Suprapubic skin (tissue), 4 donors: Measurements from ENCODE around the gene SNX8. TPM values are rescaled to one million over a fixed set of nuclear protein-coding genes. Genes with fewer than 3 reads are reported as not detected.

Source experiments
- DNase-seq, 2 donors: peaks; one replicate each; pipeline ENCODE4 v3.0.0-alpha.2; 2019; ENCODE audit warnings: low spot score in 2 of 2
- H3K27ac ChIP-seq: fragments of 200-600 bp; sonication (generic); one replicate; pipeline ENCODE4 v1.5.1; 2019
- H3K27me3 ChIP-seq: fragments of 200-600 bp; sonication (generic); one replicate; pipeline ENCODE4 v1.5.1; 2019
- H3K36me3 ChIP-seq: fragments of 200-600 bp; sonication (generic); one replicate; pipeline ENCODE4 v1.5.1; 2019
- H3K4me1 ChIP-seq: fragments of 200-600 bp; sonication (generic); one replicate; pipeline ENCODE4 v1.5.1; 2019
- H3K4me3 ChIP-seq: fragments of 200-600 bp; sonication (generic); one replicate; pipeline ENCODE4 v1.5.1; 2019; ENCODE audit warnings: mild to moderate bottlenecking
- H3K9me3 ChIP-seq: fragments of 200-600 bp; sonication (generic); one replicate; pipeline ENCODE4 v1.5.1; 2019
- EP300 ChIP-seq: sonication (generic); formaldehyde crosslinking; IDR thresholded peaks from one replicate; pipeline ENCODE4 v1.6.1; 2017; ENCODE audit warnings: antibody characterized with exemption
- POLR2A ChIP-seq, 2 donors: fragments of 450-650 bp; IDR thresholded peaks; one replicate each; pipeline ENCODE4 v1.6.1; 2017; ENCODE audit warnings: antibody characterized with exemption in 2 of 2, mild to moderate bottlenecking in 2 of 2, moderate library complexity in 2 of 2
- POLR2AphosphoS5 ChIP-seq, 3 donors: sonication (generic); formaldehyde crosslinking; IDR thresholded peaks; one replicate each; pipeline ENCODE4 v1.6.1; 2017; ENCODE audit warnings: antibody characterized with exemption in 3 of 3
- WGBS: methylation state at CpG from one replicate; pipeline ENCODE4 v1.1.5; 2018; 5-methylcytosine and 5-hydroxymethylcytosine counted together
- total RNA-seq, 4 donors: library from RNA; depleted of rRNA; stranded (reverse); fragments of >200 nt; gene quantifications; one replicate each; pipeline ENCODE4 v1.1.0, GENCODE V29; 2016
- TF ChIP-seq, protein P1 (sequence below), 2 donors: fragments of 200-600 bp in 1 of 2; fragments of 450-650 bp in 1 of 2; sonication (generic) in 1 of 2; IDR thresholded peaks; one replicate each; pipeline ENCODE4 v1.5.1; 2016 to 2019; ENCODE audit warnings: antibody characterized with exemption in 2 of 2, mild to moderate bottlenecking in 1 of 2, moderate library complexity in 1 of 2

SNX8 gene
- total RNA-seq, 4 donors from 2014 or later, result 13.7 to 35.1 (median 19.3) TPM

DNA sequence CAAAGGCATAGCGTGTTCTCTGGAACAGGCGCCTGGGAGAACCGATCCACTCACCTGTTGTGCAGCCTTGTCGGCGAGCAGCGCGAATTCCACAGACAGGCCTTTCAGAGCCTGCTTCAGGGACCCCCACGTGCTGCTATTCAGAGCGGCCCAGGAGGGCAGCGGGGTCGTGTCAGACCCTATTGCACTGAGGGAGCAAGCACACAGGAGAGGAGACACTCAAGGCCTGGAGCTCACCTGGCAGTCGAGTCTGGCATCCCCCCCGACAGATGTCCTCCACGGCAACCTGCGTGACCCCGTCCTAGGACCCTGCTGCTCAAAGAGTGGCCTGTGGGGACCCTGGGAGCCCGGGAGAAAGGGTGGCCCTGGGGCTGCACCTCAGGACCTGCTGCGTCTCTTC, 51.1 kb downstream of the SNX8 start:
- H3K36me3 ChIP-seq, result peaks cover 45% of the 10 kb centered on the region
- TF ChIP-seq, protein P1, sequence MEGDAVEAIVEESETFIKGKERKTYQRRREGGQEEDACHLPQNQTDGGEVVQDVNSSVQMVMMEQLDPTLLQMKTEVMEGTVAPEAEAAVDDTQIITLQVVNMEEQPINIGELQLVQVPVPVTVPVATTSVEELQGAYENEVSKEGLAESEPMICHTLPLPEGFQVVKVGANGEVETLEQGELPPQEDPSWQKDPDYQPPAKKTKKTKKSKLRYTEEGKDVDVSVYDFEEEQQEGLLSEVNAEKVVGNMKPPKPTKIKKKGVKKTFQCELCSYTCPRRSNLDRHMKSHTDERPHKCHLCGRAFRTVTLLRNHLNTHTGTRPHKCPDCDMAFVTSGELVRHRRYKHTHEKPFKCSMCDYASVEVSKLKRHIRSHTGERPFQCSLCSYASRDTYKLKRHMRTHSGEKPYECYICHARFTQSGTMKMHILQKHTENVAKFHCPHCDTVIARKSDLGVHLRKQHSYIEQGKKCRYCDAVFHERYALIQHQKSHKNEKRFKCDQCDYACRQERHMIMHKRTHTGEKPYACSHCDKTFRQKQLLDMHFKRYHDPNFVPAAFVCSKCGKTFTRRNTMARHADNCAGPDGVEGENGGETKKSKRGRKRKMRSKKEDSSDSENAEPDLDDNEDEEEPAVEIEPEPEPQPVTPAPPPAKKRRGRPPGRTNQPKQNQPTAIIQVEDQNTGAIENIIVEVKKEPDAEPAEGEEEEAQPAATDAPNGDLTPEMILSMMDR (IDR thresholded peaks at IDR 0.05), result no peak
- TF ChIP-seq POLR2A (IDR thresholded peaks at IDR 0.05), result no peak
- TF ChIP-seq EP300, result no peak
- no peak for TF ChIP-seq POLR2AphosphoS5 (IDR thresholded peaks at IDR 0.05)
- no peaks in the 10 kb centered on the region for H3K9me3 ChIP-seq
- no peaks in the 10 kb centered on the region for H3K4me1 ChIP-seq
- no peak overlapping the region for H3K4me3 ChIP-seq
- WGBS, result 90% methylated on average over 11 of the region's 18 CpGs
- DNase-seq, result no peak
- H3K27ac ChIP-seq, result no peak overlapping the region
- H3K27me3 ChIP-seq, result no peaks in the 10 kb centered on the region

DNA sequence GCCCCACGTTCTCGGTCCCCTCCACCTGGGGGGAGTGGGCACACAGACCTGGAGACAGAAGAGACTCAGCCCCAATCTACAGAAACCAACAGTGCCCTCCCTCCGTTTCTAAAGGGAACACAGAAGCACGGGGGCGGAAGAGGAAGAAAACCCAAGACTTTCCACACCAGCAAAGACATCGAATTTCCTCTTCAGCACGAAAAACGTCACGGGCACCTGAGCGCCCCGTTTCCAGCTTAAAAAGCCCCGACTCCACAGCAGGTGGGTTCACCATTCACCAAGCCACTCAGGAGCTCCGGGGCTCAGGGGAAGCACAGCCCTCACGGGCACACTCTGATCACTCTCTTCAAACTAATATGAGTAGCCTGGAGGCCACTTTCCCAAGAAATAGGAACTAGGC, 52.6 kb downstream of the SNX8 start:
- Histone ChIP-seq H3K4me1 (no peaks in the 10 kb centered on the region), H3K4me3 (no peak overlapping the region), H3K9me3 (no peaks in the 10 kb centered on the region), H3K36me3 (peaks cover 59% of the 10 kb centered on the region), H3K27me3 (no peaks in the 10 kb centered on the region), H3K27ac (no peak overlapping the region)
- TF ChIP-seq POLR2AphosphoS5 (IDR thresholded peaks at IDR 0.05), result no peak
- TF ChIP-seq POLR2A (IDR thresholded peaks at IDR 0.05), result no peak
- TF ChIP-seq, protein P1 (IDR thresholded peaks at IDR 0.05), result no peak
- DNase-seq, result no peak
- 88% methylated on average over 14 of the region's 14 CpGs for WGBS

GRCh38 chr7:2260820-2261219, 53.4 kb downstream of the SNX8 start:
- no peak for TF ChIP-seq POLR2AphosphoS5 (IDR thresholded peaks at IDR 0.05)
- TF ChIP-seq, protein P1 (IDR thresholded peaks at IDR 0.05), result no peak
- TF ChIP-seq POLR2A (IDR thresholded peaks at IDR 0.05), result no peak
- no peak for TF ChIP-seq EP300
- no peak for DNase-seq
- Histone ChIP-seq H3K36me3 (peaks cover 67% of the 10 kb centered on the region), H3K4me1 (no peaks in the 10 kb centered on the region), H3K4me3 (no peak overlapping the region), H3K9me3 (no peaks in the 10 kb centered on the region), H3K27me3 (no peaks in the 10 kb centered on the region), H3K27ac (no peak overlapping the region)
- 80% methylated on average over 4 of the region's 5 CpGs for WGBS

GRCh38 chr7:2259480-2259879, 54.8 kb downstream of the SNX8 start:
- Histone ChIP-seq H3K27me3 (no peaks in the 10 kb centered on the region), H3K27ac (no peak overlapping the region), H3K36me3 (peaks cover 72% of the 10 kb centered on the region), H3K9me3 (no peaks in the 10 kb centered on the region), H3K4me1 (no peaks in the 10 kb centered on the region), H3K4me3 (no peak overlapping the region)
- 67% methylated on average over 6 of the region's 9 CpGs for WGBS
- TF ChIP-seq POLR2A (IDR thresholded peaks at IDR 0.05), result no peak
- no peak for TF ChIP-seq POLR2AphosphoS5 (IDR thresholded peaks at IDR 0.05)
- TF ChIP-seq EP300, result no peak
- TF ChIP-seq, protein P1 (IDR thresholded peaks at IDR 0.05), result no peak
- no peak for DNase-seq

DNA sequence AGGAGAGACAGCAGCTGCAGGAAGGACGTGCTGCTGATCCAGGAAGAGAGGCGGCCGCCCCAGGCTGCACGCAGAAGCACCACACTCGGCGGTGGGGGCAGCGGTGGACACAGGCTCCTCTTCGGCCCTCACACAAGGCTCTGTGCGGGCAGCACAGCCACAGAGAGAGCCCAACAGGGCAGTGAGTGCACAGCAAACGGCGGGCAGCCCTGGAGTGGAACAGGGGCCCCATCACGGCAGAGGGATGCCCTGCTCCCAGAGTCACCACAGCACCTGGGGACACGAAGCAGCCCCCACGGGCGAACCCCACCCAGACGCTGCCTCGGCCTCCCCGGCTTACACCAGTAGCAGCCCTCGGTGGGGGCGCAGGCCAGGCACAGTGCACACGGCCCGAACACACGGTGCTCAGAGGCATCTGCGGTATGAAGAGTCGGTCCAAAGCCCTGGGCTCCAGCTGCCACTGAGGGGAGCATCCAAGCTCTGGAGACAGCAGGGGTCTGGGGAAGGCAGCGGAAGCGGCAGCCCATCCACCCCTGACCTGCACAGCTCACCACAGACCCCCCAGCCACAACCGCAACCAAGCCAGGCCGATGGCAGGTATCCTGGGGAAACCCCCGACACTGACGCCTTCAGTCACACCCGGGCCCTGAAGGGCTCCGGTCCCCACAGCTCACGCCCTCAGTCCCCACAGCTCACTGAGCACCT, 55.4 kb downstream of the SNX8 start:
- H3K4me1 ChIP-seq, result no peaks in the 10 kb centered on the region
- peaks cover 72% of the 10 kb centered on the region for H3K36me3 ChIP-seq
- H3K4me3 ChIP-seq, result no peak overlapping the region
- no peaks in the 10 kb centered on the region for H3K27me3 ChIP-seq
- H3K27ac ChIP-seq, result no peak overlapping the region
- TF ChIP-seq POLR2AphosphoS5 (IDR thresholded peaks at IDR 0.05) (no peak), POLR2A (IDR thresholded peaks at IDR 0.05) (no peak), EP300 (no peak)
- TF ChIP-seq, protein P1 (IDR thresholded peaks at IDR 0.05), result no peak
- 96% methylated on average over 8 of the region's 34 CpGs for WGBS
- no peaks in the 10 kb centered on the region for H3K9me3 ChIP-seq
- DNase-seq, result no peak
